SK-N-SH (cell line): ENCODE data around the gene CD72. TPM values are rescaled to one million over a fixed set of nuclear protein-coding genes. Genes with fewer than 3 reads are reported as not detected.
"Not testable (repeated sequence)": the region's sequence is repeated elsewhere in the genome, so short reads cannot be mapped to it uniquely, and the experiment has no call there.

Source experiments
- CTCF ChIA-PET: fragments of 300-600, 350-600 bp; formaldehyde crosslinking; extraction: SDS; loops from one replicate; lab custom pipeline; 2021; lab: Yijun Ruan, JAX
- POLR2A ChIA-PET: fragments of 350-600 bp; sonication (Branson Sonifier 250); formaldehyde crosslinking; extraction: SDS; loops from one replicate; lab custom pipeline; 2020; ENCODE audit warnings: antibody characterized with exemption, inconsistent platforms; lab: Yijun Ruan, JAX
- DNase-seq: peaks from one replicate; pipeline ENCODE4 v3.0.0; 2012
- H2AFZ ChIP-seq: fragments of 200-600 bp; sonication (generic); 2 replicates; pipeline ENCODE4 v1.8.1; 2016; ENCODE audit warnings: antibody characterized with exemption, mild to moderate bottlenecking, low read depth
- H3F3A ChIP-seq: fragments of 200-600 bp; sonication (generic); replicated peaks from 2 replicates; pipeline ENCODE3; 2016; ENCODE audit warnings: antibody characterized with exemption, mild to moderate bottlenecking; ENCODE audit not compliant: insufficient read depth
- H3K27ac ChIP-seq, 2 experiments: fragments of 200-500 bp in 1 of 2; fragments of 200-600 bp in 1 of 2; sonication (Bioruptor generic) in 1 of 2; sonication (generic), shearing (Covaris generic) in 1 of 2; 2 replicates each; pipeline versions ENCODE4 v1.5.1 to v1.6.1; 2014 to 2016; ENCODE audit warnings: low read depth in 2 of 2, inconsistent platforms in 1 of 2, low read length in 1 of 2, mild to moderate bottlenecking in 1 of 2, mixed read lengths in 1 of 2
- H3K27me3 ChIP-seq: fragments of 200-600 bp; sonication (generic), shearing (Covaris generic); 2 replicates; pipeline ENCODE4 v1.6.1; 2016; ENCODE audit warnings: mixed run types; ENCODE audit not compliant: insufficient read depth
- H3K36me3 ChIP-seq, 2 experiments: fragments of 200-500 bp in 1 of 2; fragments of 200-600 bp in 1 of 2; sonication (Bioruptor generic) in 1 of 2; sonication (generic) in 1 of 2; replicated peaks in 1 of 2; 2 replicates each; pipeline versions ENCODE3 to v1.5.1; 2014 to 2016; ENCODE audit warnings: low read length in 1 of 2, mild to moderate bottlenecking in 1 of 2; ENCODE audit not compliant: insufficient read depth in 2 of 2, control insufficient read depth in 1 of 2
- H3K4me1 ChIP-seq, 2 experiments: fragments of 200-500 bp in 1 of 2; fragments of 200-600 bp in 1 of 2; sonication (Bioruptor generic) in 1 of 2; sonication (generic), shearing (Covaris generic) in 1 of 2; 2 replicates each; pipeline versions ENCODE4 v1.5.1 to v1.6.1; 2014 to 2016; ENCODE audit warnings: low read depth in 1 of 2, low read length in 1 of 2, mixed run types in 1 of 2; ENCODE audit not compliant: insufficient read depth in 2 of 2, control insufficient read depth in 1 of 2
- H3K4me2 ChIP-seq: fragments of 200-600 bp; sonication (generic), shearing (Covaris generic); 2 replicates; pipeline ENCODE4 v1.6.1; 2017; ENCODE audit warnings: mixed run types
- H3K4me3 ChIP-seq, 2 experiments: fragments of 200-500 bp in 1 of 2; fragments of 200-600 bp in 1 of 2; sonication (Bioruptor generic) in 1 of 2; sonication (generic), shearing (Covaris generic) in 1 of 2; 2 replicates each; pipeline versions ENCODE4 v1.5.1 to v1.8.1; 2014 to 2016; ENCODE audit warnings: low read depth in 2 of 2, inconsistent platforms in 1 of 2, low read length in 1 of 2, mild to moderate bottlenecking in 1 of 2, mixed read lengths in 1 of 2, moderate library complexity in 1 of 2
- H3K79me2 ChIP-seq: fragments of 200-600 bp; sonication (generic); 2 replicates; pipeline ENCODE4 v1.8.1; 2017; ENCODE audit warnings: mild to moderate bottlenecking; ENCODE audit not compliant: insufficient read depth
- H3K9ac ChIP-seq: fragments of 200-600 bp; sonication (generic); 2 replicates; pipeline ENCODE4 v1.6.1; 2017; ENCODE audit warnings: mixed run types
- H3K9me2 ChIP-seq: fragments of 200-600 bp; sonication (generic); 2 replicates; pipeline ENCODE4 v1.6.1; 2017; ENCODE audit warnings: mixed run types
- H3K9me3 ChIP-seq: fragments of 200-600 bp; sonication (generic); 2 replicates; pipeline ENCODE4 v1.6.1; 2017; ENCODE audit warnings: mixed run types, mild to moderate bottlenecking, moderate library complexity
- H4K20me1 ChIP-seq: fragments of 200-600 bp; sonication (generic); 2 replicates; pipeline ENCODE4 v1.6.1; 2017; ENCODE audit warnings: mild to moderate bottlenecking, mixed run types; ENCODE audit not compliant: insufficient read depth
- RFX5 ChIP-seq: IDR thresholded peaks from 2 replicates; pipeline ENCODE4 v1.6.1; 2012; ENCODE audit warnings: mild to moderate bottlenecking, improper control_type of control experiment, low read length
- TAF1 ChIP-seq: IDR thresholded peaks from 2 replicates; pipeline ENCODE4 v1.6.1; 2012; ENCODE audit warnings: low read depth, mild to moderate bottlenecking, low read length, moderate library complexity, borderline replicate concordance
- WGBS: methylation state at CpG from one replicate; pipeline ENCODE4 v1.1.6; 2017; ENCODE audit warnings: low lambda C conversion rate; 5-methylcytosine and 5-hydroxymethylcytosine counted together
- polyA plus RNA-seq, 3 experiments: library from polyadenylated mRNA; depleted of rRNA; stranded (reverse); fragments of >200 nt; gene quantifications; 2 replicates each; pipeline ENCODE4 v1.2.3, GENCODE V29; 2012
- TF ChIP-seq, protein P1 (sequence below): IDR thresholded peaks from 2 replicates; pipeline ENCODE4 v1.4.0; 2012; ENCODE audit warnings: low read depth, borderline replicate concordance

The CD72 gene
- polyA plus RNA-seq, 1 of the 3 experiments (the other 2 are of a cell fraction): 2.7 TPM

DNA sequence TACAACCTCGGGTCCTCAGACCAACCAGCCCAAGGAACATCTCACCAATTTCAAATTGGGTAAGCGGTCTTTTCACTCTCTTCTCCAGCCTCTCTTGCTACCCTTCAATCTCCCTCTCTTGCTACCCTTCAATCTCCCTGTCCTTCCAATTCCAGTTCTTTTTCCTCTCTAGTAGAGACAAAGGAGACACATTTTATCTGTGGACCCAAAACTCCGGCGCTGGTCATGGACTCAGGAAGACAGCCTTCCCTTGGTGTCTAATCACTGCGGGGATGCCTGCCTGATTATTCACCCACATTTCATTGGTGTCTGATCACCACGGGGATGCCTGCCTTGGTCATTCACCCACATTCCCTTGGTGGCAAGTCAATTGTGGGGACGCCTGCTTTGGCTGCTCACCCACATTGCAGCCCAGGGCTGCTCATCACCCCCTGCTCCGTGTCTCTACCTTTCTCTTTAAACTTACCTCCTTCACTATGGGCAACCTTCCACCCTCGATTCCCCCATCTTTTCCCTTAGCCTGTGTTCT is 19.3 kb upstream of the CD72 start:
- H3K27me3 ChIP-seq, H3K9me3 ChIP-seq, H4K20me1 ChIP-seq, H3K27ac ChIP-seq, H2AFZ ChIP-seq, CTCF ChIA-PET, H3K79me2 ChIP-seq, H3K4me1 ChIP-seq, DNase-seq, H3K9me2 ChIP-seq, POLR2A ChIA-PET, H3K9ac ChIP-seq, H3F3A ChIP-seq, H3K36me3 ChIP-seq, H3K4me2 ChIP-seq, H3K4me3 ChIP-seq: not testable (repeated sequence)
- 63% methylated on average over 9 of the region's 9 CpGs for WGBS

DNA sequence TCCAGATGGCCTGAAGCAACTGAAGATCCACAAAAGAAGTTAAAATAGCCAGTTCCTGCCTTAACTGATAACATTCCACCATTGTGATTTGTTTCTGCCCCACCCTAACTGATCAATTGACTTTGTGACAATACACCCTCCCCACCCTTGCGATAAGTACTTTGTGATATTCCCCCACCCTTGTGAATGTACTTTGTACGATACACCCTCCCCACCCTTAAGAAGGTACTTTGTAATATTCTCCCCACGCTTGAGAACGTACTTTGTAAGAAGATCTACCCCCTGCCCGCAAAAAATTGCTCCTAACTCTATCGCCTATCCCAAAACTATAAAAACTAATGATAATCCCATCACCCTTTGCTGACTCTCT is 18.6 kb upstream of the CD72 start:
- POLR2A ChIA-PET, H2AFZ ChIP-seq, H3K9ac ChIP-seq, H3K9me2 ChIP-seq, H3K27me3 ChIP-seq, H4K20me1 ChIP-seq, H3K9me3 ChIP-seq, DNase-seq, H3K79me2 ChIP-seq, H3K36me3 ChIP-seq, H3K4me3 ChIP-seq, H3K27ac ChIP-seq, H3F3A ChIP-seq, H3K4me1 ChIP-seq, H3K4me2 ChIP-seq: not testable (repeated sequence)
- CTCF ChIA-PET: interaction anchor here (1.6 to 2.7 kb wide), 3 partner anchors 9 to 25 kb away, joined by 7 to 9 read pairs (median 8); no protein-coding TSS in a partner anchor
- WGBS: 94% methylated on average over 6 of the region's 6 CpGs

DNA sequence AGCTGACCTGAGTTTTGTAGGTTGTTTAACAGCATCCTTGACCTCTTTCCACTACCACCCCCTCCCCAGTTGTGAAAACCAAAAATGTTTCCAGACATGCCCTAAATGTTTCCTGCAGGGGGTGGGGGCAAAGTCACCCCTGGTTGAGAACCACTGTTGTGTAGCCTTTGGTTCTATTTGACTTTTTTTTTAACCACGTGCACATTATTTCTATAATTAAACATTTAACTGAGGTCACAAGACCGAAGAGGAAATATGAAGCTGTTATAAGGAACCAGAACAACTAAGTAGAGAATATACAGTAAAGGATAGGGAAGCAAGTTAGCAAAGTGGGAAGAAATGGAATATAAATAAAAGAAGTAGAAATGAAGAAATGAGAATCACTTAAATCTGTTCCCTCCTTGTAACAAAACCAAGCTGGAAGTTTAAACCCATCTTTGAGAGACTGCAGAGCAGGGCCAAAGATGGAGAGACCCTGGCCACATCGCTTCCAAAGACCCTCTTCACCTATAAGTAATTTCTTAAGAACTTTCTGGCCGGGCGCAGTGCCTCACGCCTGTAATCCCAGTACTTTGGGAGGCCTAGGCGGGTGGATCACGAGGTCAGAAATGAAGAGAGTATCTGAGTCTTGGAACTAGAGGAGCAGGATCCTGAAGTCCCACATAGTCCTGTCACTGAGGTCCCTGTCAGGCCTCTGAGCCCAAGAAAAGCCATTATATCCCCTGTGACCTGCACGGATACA is 18.1 kb upstream of the CD72 start:
- no peak overlapping the region for H3K9ac ChIP-seq
- H3K27ac ChIP-seq: no peak overlapping the region
- no peak overlapping the region for H3K4me3 ChIP-seq
- no peak overlapping the region for H2AFZ ChIP-seq
- no peaks in the 10 kb centered on the region for H3K9me3 ChIP-seq
- H3K79me2 ChIP-seq: no peaks in the 10 kb centered on the region
- DNase-seq: no peak
- CTCF ChIA-PET: interaction anchor here (1.6 to 2.7 kb wide), 3 partner anchors 10 to 24 kb away, joined by 7 to 9 read pairs (median 8); no protein-coding TSS in a partner anchor
- no peak overlapping the region for H3K4me2 ChIP-seq
- no peaks in the 10 kb centered on the region for H3K36me3 ChIP-seq
- TF ChIP-seq, protein P1, sequence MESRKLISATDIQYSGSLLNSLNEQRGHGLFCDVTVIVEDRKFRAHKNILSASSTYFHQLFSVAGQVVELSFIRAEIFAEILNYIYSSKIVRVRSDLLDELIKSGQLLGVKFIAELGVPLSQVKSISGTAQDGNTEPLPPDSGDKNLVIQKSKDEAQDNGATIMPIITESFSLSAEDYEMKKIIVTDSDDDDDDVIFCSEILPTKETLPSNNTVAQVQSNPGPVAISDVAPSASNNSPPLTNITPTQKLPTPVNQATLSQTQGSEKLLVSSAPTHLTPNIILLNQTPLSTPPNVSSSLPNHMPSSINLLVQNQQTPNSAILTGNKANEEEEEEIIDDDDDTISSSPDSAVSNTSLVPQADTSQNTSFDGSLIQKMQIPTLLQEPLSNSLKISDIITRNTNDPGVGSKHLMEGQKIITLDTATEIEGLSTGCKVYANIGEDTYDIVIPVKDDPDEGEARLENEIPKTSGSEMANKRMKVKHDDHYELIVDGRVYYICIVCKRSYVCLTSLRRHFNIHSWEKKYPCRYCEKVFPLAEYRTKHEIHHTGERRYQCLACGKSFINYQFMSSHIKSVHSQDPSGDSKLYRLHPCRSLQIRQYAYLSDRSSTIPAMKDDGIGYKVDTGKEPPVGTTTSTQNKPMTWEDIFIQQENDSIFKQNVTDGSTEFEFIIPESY: no peak
- no peak for TF ChIP-seq TAF1
- TF ChIP-seq RFX5: no peak
- H3F3A ChIP-seq: no peaks in the 10 kb centered on the region
- 83% methylated on average over 9 of the region's 9 CpGs for WGBS
- H4K20me1 ChIP-seq: no peaks in the 10 kb centered on the region
- no peaks in the 10 kb centered on the region for H3K27me3 ChIP-seq
- H3K4me1 ChIP-seq: no peaks in the 10 kb centered on the region
- H3K9me2 ChIP-seq: no peaks in the 10 kb centered on the region
- POLR2A ChIA-PET: no interaction called here
